PC-9 (cell line): ENCODE measurements around the gene CEP89. TPM values are rescaled to one million over a fixed set of nuclear protein-coding genes. Genes with fewer than 3 reads are reported as not detected.

ENCODE experiments used
- BruUV-seq: library from RNA; stranded (reverse); fragments of 400-500 nt; replicated peaks from 2 replicates; lab custom pipeline; 2021; lab: Mats Ljungman, UMichigan
- CTCF ChIA-PET: fragments of 300-600 bp; sonication (Branson Sonifier 250); formaldehyde crosslinking; loops from one replicate; lab custom pipeline; 2022; ENCODE audit warnings: antibody characterized with exemption; lab: Charles Lee
- POLR2A ChIA-PET: fragments of 300-600 bp; sonication (Branson Sonifier 250); formaldehyde crosslinking; loops from one replicate; lab custom pipeline; 2022; ENCODE audit warnings: antibody characterized with exemption; ENCODE audit not compliant: unreplicated experiment; lab: Charles Lee
- DNase-seq, 2 experiments: peaks; one replicate each; pipeline versions ENCODE4 v3.0.0 to v3.0.0-alpha.2; 2015 to 2022; ENCODE audit warnings: mixed read lengths in 1 of 2
- H2AFZ ChIP-seq: fragments of 200-600 bp; sonication (generic); 2 replicates; pipeline ENCODE4 v1.8.1; 2017; ENCODE audit warnings: antibody characterized with exemption
- H3F3A ChIP-seq: fragments of 200-600 bp; sonication (generic); 2 replicates; pipeline ENCODE4 v1.8.1; 2017; ENCODE audit warnings: antibody characterized with exemption, mild to moderate bottlenecking, low read depth; ENCODE audit not compliant: insufficient read depth
- H3K27ac ChIP-seq: fragments of 200-600 bp; sonication (generic); 2 replicates; pipeline ENCODE4 v1.6.1; 2016; ENCODE audit warnings: mixed run types
- H3K27me3 ChIP-seq: fragments of 200-600 bp; sonication (generic); 2 replicates; pipeline ENCODE4 v1.6.1; 2016; ENCODE audit warnings: low read depth, mixed run types; ENCODE audit not compliant: insufficient read depth
- H3K36me3 ChIP-seq: fragments of 200-600 bp; sonication (generic); 2 replicates; pipeline ENCODE4 v1.6.1; 2016; ENCODE audit warnings: low read depth, mixed run types
- H3K4me1 ChIP-seq: fragments of 200-600 bp; sonication (generic); replicated peaks from 2 replicates; pipeline ENCODE4 v1.6.1; 2016; ENCODE audit warnings: mixed run types; ENCODE audit not compliant: insufficient read depth
- H3K4me2 ChIP-seq: fragments of 200-600 bp; sonication (generic); 2 replicates; pipeline ENCODE4 v1.6.1; 2017; ENCODE audit warnings: mixed run types
- H3K4me3 ChIP-seq: fragments of 200-600 bp; sonication (generic); 2 replicates; pipeline ENCODE4 v1.6.1; 2016; ENCODE audit warnings: mixed run types
- H3K79me2 ChIP-seq: fragments of 200-600 bp; sonication (generic); 2 replicates; pipeline ENCODE4 v1.6.1; 2017; ENCODE audit warnings: low read depth, mixed run types
- H3K9me2 ChIP-seq: fragments of 200-600 bp; sonication (generic); 2 replicates; pipeline ENCODE4 v1.8.1; 2017; ENCODE audit warnings: mild to moderate bottlenecking; ENCODE audit not compliant: insufficient read depth
- H3K9me3 ChIP-seq: fragments of 200-600 bp; sonication (generic); 2 replicates; pipeline ENCODE4 v1.8.1; 2016; ENCODE audit warnings: low read depth; ENCODE audit not compliant: insufficient read depth
- H4K20me1 ChIP-seq: fragments of 200-600 bp; sonication (generic); 2 replicates; pipeline ENCODE4 v1.8.1; 2017; ENCODE audit not compliant: insufficient read depth
- EZH2 ChIP-seq: fragments of 200-600 bp; sonication (generic); IDR thresholded peaks from 2 replicates; pipeline ENCODE4 v1.8.0; 2017; ENCODE audit warnings: antibody characterized with exemption, low read depth
- intact Hi-C: fragments of 100-400 bp; cut with micrococcal nuclease; formaldehyde crosslinking; loops from one replicate; pipeline ENCODE4 v1.10.0; 2022; ENCODE audit not compliant: unreplicated experiment
- total RNA-seq: library from RNA; stranded (reverse); gene quantifications from 2 replicates; pipeline ENCODE4 v1.2.3, GENCODE V29; 2021
- TF ChIP-seq, protein P1 (sequence below): fragments of 200-600 bp; sonication (generic); conservative IDR thresholded peaks from 2 replicates; pipeline ENCODE4 v1.6.1; 2017; ENCODE audit warnings: mixed run types, antibody characterized with exemption, mild to moderate bottlenecking, moderate library complexity

Gene CEP89
- total RNA-seq, 1 experiment from 2014 or later: 33.6 TPM

DNA sequence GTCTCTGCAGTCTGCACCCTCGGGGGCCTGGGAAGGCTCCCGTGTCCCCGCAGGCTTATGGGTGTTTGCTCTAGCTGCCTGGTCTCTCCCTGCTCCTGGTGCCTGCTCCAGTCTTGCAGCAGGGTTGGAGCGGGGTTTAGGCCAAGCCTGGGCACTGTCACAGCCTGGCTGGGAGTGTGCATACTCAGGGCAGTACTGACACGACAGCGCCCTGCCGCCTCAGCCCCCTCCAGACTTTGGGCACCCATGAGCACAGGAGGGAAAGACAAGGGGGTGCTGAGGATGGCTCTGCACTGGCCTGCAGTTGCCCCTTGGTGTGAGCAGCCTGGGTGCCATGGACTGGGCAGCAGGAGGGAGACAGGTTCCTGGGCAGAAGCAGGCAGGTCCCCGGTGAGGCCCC lies 35.7 kb downstream of the CEP89 start:
- Histone ChIP-seq H3K9me3 (no peaks in the 10 kb centered on the region), H3K4me2 (no peak overlapping the region), H3K79me2 (no peaks in the 10 kb centered on the region), H3K27me3 (no peaks in the 10 kb centered on the region), H3F3A (no peaks in the 10 kb centered on the region), H3K36me3 (no peaks in the 10 kb centered on the region), H3K27ac (no peak overlapping the region), H4K20me1 (no peaks in the 10 kb centered on the region), H3K4me3 (no peak overlapping the region), H3K4me1 (no peaks in the 10 kb centered on the region), H3K9me2 (no peaks in the 10 kb centered on the region), H2AFZ (no peak overlapping the region)
- no peak for DNase-seq
- intact Hi-C loops: no loop called here
- CTCF ChIA-PET: no interaction called here
- TF ChIP-seq, protein P1, sequence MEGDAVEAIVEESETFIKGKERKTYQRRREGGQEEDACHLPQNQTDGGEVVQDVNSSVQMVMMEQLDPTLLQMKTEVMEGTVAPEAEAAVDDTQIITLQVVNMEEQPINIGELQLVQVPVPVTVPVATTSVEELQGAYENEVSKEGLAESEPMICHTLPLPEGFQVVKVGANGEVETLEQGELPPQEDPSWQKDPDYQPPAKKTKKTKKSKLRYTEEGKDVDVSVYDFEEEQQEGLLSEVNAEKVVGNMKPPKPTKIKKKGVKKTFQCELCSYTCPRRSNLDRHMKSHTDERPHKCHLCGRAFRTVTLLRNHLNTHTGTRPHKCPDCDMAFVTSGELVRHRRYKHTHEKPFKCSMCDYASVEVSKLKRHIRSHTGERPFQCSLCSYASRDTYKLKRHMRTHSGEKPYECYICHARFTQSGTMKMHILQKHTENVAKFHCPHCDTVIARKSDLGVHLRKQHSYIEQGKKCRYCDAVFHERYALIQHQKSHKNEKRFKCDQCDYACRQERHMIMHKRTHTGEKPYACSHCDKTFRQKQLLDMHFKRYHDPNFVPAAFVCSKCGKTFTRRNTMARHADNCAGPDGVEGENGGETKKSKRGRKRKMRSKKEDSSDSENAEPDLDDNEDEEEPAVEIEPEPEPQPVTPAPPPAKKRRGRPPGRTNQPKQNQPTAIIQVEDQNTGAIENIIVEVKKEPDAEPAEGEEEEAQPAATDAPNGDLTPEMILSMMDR: no peak
- no peak for TF ChIP-seq EZH2
- POLR2A ChIA-PET: no interaction called here
- no TSS peak for BruUV-seq

DNA sequence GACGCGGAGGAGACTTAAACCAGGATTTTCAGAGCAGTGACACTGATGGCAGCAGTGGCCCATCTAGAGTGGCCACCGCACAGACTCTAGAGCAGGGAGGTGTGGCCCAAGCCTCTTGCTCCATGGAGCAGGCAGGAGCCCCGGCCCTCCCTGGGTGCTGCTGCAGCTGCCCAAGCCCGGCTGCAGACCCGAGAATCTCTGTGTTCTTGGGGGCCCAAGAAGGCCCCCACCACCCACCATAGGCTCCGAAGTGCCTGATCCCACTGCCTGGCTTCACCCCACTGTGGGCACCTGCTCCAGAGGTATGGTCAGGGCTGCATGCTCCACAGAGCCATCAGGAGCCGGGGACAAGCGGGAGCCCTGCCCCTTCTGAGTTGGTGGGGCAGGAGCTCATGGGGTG lies 36.1 kb downstream of the CEP89 start:
- POLR2A ChIA-PET: no interaction called here
- H3K27me3 ChIP-seq: no peaks in the 10 kb centered on the region
- no peaks in the 10 kb centered on the region for H3K9me3 ChIP-seq
- TF ChIP-seq EZH2: no peak
- TF ChIP-seq, protein P1: no peak
- intact Hi-C loops: no loop called here
- DNase-seq: no peak
- no peaks in the 10 kb centered on the region for H3K36me3 ChIP-seq
- no peaks in the 10 kb centered on the region for H3F3A ChIP-seq
- H3K4me1 ChIP-seq: no peaks in the 10 kb centered on the region
- CTCF ChIA-PET: no interaction called here
- H3K4me2 ChIP-seq: no peak overlapping the region
- no peaks in the 10 kb centered on the region for H3K79me2 ChIP-seq
- no peak overlapping the region for H2AFZ ChIP-seq
- H3K4me3 ChIP-seq: no peak overlapping the region
- no peak overlapping the region for H3K27ac ChIP-seq
- H4K20me1 ChIP-seq: no peaks in the 10 kb centered on the region
- H3K9me2 ChIP-seq: no peaks in the 10 kb centered on the region
- no TSS peak for BruUV-seq

DNA sequence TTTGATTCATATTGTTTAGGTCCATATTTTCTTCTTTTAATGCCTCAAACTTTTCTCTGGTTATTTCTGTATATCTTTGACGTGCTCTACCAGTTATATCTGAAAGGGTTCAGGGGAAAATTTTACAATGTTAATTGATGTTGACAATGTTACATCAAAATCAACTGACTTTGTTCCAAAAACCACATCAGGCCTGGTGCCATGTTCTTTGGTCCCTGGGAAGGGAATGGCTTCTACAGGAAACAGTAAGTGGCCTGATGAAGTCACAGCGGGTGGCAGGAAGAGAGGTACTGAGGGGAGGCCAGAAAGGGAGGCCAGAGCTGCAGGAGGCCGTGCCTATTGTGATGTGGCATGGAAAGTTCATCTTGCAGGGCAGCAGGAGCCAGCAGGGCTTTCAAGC lies 38.2 kb downstream of the CEP89 start:
- Histone ChIP-seq H3K79me2 (no peaks in the 10 kb centered on the region), H3K27me3 (no peaks in the 10 kb centered on the region), H3K4me3 (no peak overlapping the region), H3K36me3 (no peaks in the 10 kb centered on the region), H3K4me1 (peaks cover 13% of the 10 kb centered on the region), H3K9me2 (no peaks in the 10 kb centered on the region), H3K9me3 (no peaks in the 10 kb centered on the region), H3K4me2 (no peak overlapping the region), H2AFZ (no peak overlapping the region), H3K27ac (no peak overlapping the region), H4K20me1 (no peaks in the 10 kb centered on the region), H3F3A (peaks cover 12% of the 10 kb centered on the region; the same call in 1 of the 2 replicates)
- DNase-seq: no peak
- ChIA-PET POLR2A (no interaction called here), CTCF (no interaction called here)
- intact Hi-C loops: no loop called here
- TF ChIP-seq EZH2: no peak
- no TSS peak for BruUV-seq

DNA sequence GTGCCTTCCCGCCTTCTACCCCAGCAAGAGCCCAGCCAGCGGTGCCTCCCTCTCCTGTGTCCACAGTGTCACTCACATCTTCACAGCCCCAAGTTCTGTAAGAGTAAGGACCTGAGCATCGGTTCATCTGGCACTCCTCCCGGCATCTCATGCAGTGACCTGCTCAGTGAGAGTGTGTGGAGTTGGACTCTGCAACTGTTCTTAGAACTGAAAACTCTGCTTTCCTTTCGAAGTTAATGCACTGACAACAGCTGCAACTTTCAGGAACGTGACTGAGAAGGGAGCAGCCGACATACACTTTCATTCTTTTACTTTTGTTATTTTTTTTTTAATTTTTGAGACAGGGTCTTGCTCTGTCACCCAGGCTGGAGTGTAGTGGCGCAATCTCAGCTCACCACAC lies 41.2 kb downstream of the CEP89 start:
- no peak for TF ChIP-seq EZH2
- TF ChIP-seq, protein P1: no peak
- no peak for DNase-seq

More for the DNA sequence above, 41.2 kb downstream of the CEP89 start:
- Histone ChIP-seq H3K9me2 (no peaks in the 10 kb centered on the region), H3K4me2 (no peak overlapping the region), H4K20me1 (no peaks in the 10 kb centered on the region), H3K27ac (no peak overlapping the region), H3K36me3 (peaks cover 5% of the 10 kb centered on the region; the same call in 1 of the 2 replicates), H3K9me3 (peaks cover 4% of the 10 kb centered on the region; the same call in 1 of the 2 replicates), H2AFZ (no peak overlapping the region), H3F3A (peaks cover 16% of the 10 kb centered on the region; the same call in 1 of the 2 replicates), H3K4me3 (no peak overlapping the region), H3K4me1 (peaks cover 15% of the 10 kb centered on the region), H3K79me2 (no peaks in the 10 kb centered on the region), H3K27me3 (no peaks in the 10 kb centered on the region)
- ChIA-PET CTCF (no interaction called here), POLR2A (no interaction called here)
- BruUV-seq: no TSS peak
- intact Hi-C loops: no loop called here
